Mucosa of gallbladder (tissue), 1 donor: ENCODE results near the gene C20orf141. TPM values are rescaled to one million over a fixed set of nuclear protein-coding genes. Genes with fewer than 3 reads are reported as not detected.

Source experiments
- DNase-seq: peaks from one replicate; pipeline ENCODE4 v3.0.0-alpha.2; 2020; ENCODE audit warnings: low spot score
- total RNA-seq: library from RNA; stranded (reverse); gene quantifications from one replicate; pipeline ENCODE4 v1.2.1, GENCODE V29; 2021
- donor health status: DM: no; HTN: no; CAD: no.

C20orf141 gene
- total RNA-seq, 1 donor from 2014 or later, result not detected

DNA sequence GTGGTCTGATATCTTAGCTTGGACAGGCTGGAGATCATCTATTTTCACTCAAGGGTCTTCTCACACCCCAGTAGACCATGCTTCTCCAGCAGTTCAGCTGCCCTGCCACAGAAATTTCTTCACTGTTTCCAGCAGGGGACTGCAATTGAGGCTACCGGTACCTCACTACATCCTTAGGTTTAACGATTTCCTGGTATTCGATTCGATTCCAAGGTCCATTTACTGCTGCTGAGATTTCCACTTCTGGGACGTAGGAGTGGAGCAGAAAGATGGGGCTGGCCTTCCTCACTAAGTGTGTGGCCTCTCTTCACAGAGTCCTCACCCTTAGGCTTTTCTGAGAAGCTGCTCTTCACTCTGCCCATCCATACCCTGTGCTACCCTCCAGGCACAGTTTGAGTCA is 31.9 kb downstream of the C20orf141 start:
- no peak for DNase-seq

- DNase-seq, result no peak
These were observed 33.0 kb downstream of the C20orf141 start for GRCh38 chr20:2847802-2848201.

DNA sequence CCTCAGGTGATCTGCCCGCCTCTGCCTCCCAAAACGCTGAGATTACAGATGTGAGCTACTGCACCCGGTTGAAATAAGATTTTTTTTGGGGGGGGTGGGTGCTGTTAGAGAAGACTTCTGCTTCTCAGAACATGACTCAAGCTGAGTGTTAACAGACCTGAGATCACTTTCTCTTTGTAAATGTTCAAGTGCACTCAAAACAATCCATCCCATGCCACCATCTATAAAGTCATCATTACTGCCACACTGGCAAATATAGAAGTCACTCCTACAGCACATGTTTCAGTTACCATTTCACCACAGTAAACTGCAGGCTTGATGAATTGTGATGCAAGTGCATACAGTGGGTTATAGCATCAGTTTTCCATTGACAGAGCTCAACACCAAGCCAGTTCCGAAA is 34.7 kb downstream of the C20orf141 start:
- no peak for DNase-seq

GRCh38 chr20:2851086-2851485 is 36.3 kb downstream of the C20orf141 start:
- no peak for DNase-seq

DNA sequence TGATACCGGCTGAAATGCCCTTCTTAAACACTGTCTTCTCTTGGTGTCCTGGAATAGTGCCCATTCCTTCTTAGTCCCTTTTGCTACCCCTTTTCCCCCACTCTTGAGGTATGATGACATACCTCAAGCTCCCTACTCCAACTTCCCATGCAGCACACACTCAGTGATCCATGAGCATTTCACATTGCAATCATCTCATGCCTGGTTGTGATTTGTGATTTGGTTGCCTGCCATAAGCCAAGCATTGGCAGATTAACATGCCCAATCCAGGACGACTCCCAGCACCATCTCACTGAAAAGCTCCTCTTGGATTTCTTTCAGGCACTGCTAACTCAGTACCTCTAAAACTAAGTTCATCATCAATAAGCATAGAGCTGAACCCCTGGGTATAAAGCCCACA is 43.8 kb downstream of the C20orf141 start:
- no peak for DNase-seq

DNA sequence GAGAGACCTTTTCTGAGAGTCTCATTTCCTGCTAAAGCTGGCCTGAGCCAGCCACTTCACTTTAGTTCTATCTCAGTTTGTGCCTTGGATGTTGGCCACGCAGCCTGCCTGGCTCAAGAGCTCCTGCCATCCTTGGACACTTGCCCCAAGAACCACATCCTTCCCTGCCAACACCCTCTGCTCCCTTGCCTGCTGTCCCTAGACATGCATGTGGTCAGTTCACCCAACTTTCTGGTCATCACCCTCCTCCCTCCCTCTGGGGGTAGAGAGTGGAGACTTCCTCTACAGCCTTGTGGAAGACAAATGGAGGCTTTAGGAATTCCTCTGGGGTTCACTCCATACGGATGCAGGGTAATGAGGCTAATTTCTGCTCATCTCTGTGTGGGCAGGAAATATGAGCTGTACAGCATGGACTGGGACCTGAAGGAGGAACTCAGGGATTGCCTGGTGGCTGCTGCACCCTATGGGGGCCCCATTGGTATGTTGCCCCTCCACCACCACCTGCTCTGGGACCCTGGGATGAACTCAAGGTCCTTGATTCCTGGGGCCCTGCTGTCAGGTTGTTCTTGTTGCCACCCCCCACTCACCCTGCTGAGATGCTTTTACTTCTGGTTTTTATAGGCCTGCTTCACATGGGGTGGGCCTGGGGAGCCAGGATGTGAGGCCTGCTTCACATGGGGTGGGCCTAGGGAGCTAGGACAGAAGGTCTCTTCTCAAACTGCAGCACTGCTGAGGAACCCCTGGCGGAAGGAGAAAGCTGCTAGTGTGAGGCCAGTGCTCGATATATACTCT is 44.7 kb downstream of the C20orf141 start:
- no peak for DNase-seq

DNA sequence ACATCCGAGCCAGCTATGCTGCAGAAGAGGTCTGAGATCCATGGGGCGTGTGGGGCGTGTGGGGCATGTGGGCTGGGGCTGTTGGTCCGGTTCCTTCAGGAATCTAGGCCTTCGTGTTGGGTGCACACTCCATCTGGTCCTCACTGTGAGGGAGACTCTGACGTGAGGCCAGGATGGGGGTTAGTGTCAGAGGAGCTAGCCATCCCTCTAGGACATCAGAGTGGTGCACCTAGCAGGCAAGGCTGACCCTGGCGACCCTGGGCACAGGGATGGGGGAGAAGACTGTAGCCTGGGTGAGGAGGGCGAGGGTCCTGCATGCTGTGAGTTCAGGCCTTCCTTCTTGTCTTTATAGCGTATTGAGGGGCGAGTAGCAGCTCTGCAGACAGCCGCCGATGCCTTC is 49.8 kb downstream of the C20orf141 start:
- DNase-seq, result no peak

GRCh38 chr20:2865101-2865500 is 50.3 kb downstream of the C20orf141 start:
- DNase-seq, result no peak

Other genes with a start within 250 kb of the C20orf141 start
- gene NOP56, start 162.4 kb upstream of the C20orf141 start, total RNA-seq, result 82.9 TPM
- gene IDH3B, start 150.8 kb upstream of the C20orf141 start, total RNA-seq, result 81.0 TPM
- 12.7 TPM for gene EBF4, start 122.2 kb upstream of the C20orf141 start, total RNA-seq
- 6.8 TPM for gene CPXM1, start 14.4 kb upstream of the C20orf141 start, total RNA-seq
- not detected for gene TMEM239, start 1.4 kb downstream of the C20orf141 start, total RNA-seq
- 48.8 TPM for gene PCED1A, start 25.7 kb downstream of the C20orf141 start, total RNA-seq
- 43.2 TPM for gene VPS16, start 25.8 kb downstream of the C20orf141 start, total RNA-seq
- gene PTPRA, start 58.5 kb downstream of the C20orf141 start, total RNA-seq, result 57.5 TPM
- 0.75 TPM for gene GNRH2, start 228.6 kb downstream of the C20orf141 start, total RNA-seq
- gene MRPS26, start 231.1 kb downstream of the C20orf141 start, total RNA-seq, result 46.6 TPM